Esophagus squamous epithelium (tissue), 5 donors: ENCODE measurements around the gene SEC16B. TPM values are rescaled to one million over a fixed set of nuclear protein-coding genes. Genes with fewer than 3 reads are reported as not detected.

Experiments
- DNase-seq: peaks from one replicate; lab custom pipeline; 2025; lab: John Stamatoyannopoulos, UW
- H3K27ac ChIP-seq, 4 donors: fragments of 200-600 bp; sonication (generic); one replicate each; pipeline ENCODE4 v1.5.1; 2016 to 2019; ENCODE audit warnings: mild to moderate bottlenecking in 1 of 4
- H3K27me3 ChIP-seq, 4 donors: fragments of 200-600 bp; sonication (generic); 1 replicate in 3 of 4; 2 replicates in 1 of 4; pipeline versions ENCODE4 v1.5.1 to v1.6.0; 2017 to 2021; ENCODE audit warnings: antibody characterized with exemption in 1 of 4
- H3K36me3 ChIP-seq, 3 donors: fragments of 200-600 bp; sonication (generic); one replicate each; pipeline ENCODE4 v1.5.1; 2016 to 2019
- H3K4me1 ChIP-seq, 3 donors: fragments of 200-600 bp; sonication (generic); one replicate each; pipeline ENCODE4 v1.5.1; 2017 to 2019
- H3K4me3 ChIP-seq, 4 donors: fragments of 200-600 bp; sonication (generic); 1 replicate in 3 of 4; 2 replicates in 1 of 4; pipeline ENCODE4 v1.5.1; 2016 to 2019; ENCODE audit warnings: mild to moderate bottlenecking in 2 of 4, moderate library complexity in 1 of 4
- H3K9me3 ChIP-seq, 3 donors: fragments of 200-600 bp; sonication (generic); one replicate each; pipeline ENCODE4 v1.5.1; 2016 to 2019
- CTCF ChIP-seq, 6 experiments: fragments of 450-650 bp in 4 of 6; fragments of 200-600 bp in 2 of 6; sonication (generic) in 2 of 6; IDR thresholded peaks; one replicate each; pipeline ENCODE4 v1.5.1; 2016 to 2019; ENCODE audit warnings: antibody characterized with exemption in 6 of 6, mild to moderate bottlenecking in 4 of 6, moderate library complexity in 4 of 6
- POLR2A ChIP-seq, 4 donors: fragments of 450-650 bp; IDR thresholded peaks; one replicate each; pipeline ENCODE4 v1.6.1; 2017; ENCODE audit warnings: antibody characterized with exemption in 4 of 4, mild to moderate bottlenecking in 4 of 4, moderate library complexity in 3 of 4
- WGBS, 2 donors: methylation state at CpG; one replicate each; pipeline ENCODE4 v1.1.5; 2018; 5-methylcytosine and 5-hydroxymethylcytosine counted together
- intact Hi-C: fragments of 100-400 bp; cut with DNase I; formaldehyde crosslinking; loops from one replicate; pipeline ENCODE4 v1.15.0; 2022
- total RNA-seq, 4 donors: library from RNA; depleted of rRNA; stranded (reverse); fragments of >200 nt; gene quantifications; one replicate each; pipeline ENCODE4 v1.1.0, GENCODE V29; 2016
- donor health status: DM: yes; HTN: yes; CAD: no.

Gene SEC16B
- total RNA-seq, 4 donors from 2014 or later, result 0.61 to 2.1 (median 1.3) TPM

- Histone ChIP-seq H3K27ac (no peak overlapping the region), H3K4me1 (no peaks in the 10 kb centered on the region), H3K27me3 (no peaks in the 10 kb centered on the region), H3K9me3 (no peaks in the 10 kb centered on the region), H3K36me3 (peaks cover 0 to 55% (median 4%) of the 10 kb centered on the region in 3 donors), H3K4me3 (no peak overlapping the region)
- peak in 2 of 6 experiments; percentile 14 to 48 for TF ChIP-seq CTCF (IDR thresholded peaks at IDR 0.05)
- no peak for TF ChIP-seq POLR2A (IDR thresholded peaks at IDR 0.05)
- DNase-seq, result no peak
- WGBS, 2 donors, result 54 to 64% methylated on average over 5 of the region's 5 CpGs
- intact Hi-C loops, result no loop called here
Measured at GRCh38 chr1:177959811-177960515, 9.9 kb downstream of the SEC16B start.

- 90 to 94% methylated on average over 4 to 7 of the region's 7 CpGs for WGBS, 2 donors
- TF ChIP-seq CTCF (IDR thresholded peaks at IDR 0.05) (no peak), POLR2A (IDR thresholded peaks at IDR 0.05) (no peak)
- Histone ChIP-seq H3K36me3 (peaks cover 0 to 50% (median 0%) of the 10 kb centered on the region in 3 donors), H3K27me3 (no peaks in the 10 kb centered on the region), H3K9me3 (no peaks in the 10 kb centered on the region), H3K4me3 (no peak overlapping the region), H3K27ac (no peak overlapping the region), H3K4me1 (no peaks in the 10 kb centered on the region)
- DNase-seq, result no peak
- intact Hi-C loops, result no loop called here
Measured at GRCh38 chr1:177958092-177958491, 11.8 kb downstream of the SEC16B start.

- Histone ChIP-seq H3K36me3 (peaks cover 0 to 18% (median 0%) of the 10 kb centered on the region in 3 donors), H3K4me3 (no peak overlapping the region), H3K9me3 (no peaks in the 10 kb centered on the region), H3K4me1 (no peaks in the 10 kb centered on the region), H3K27me3 (no peaks in the 10 kb centered on the region), H3K27ac (no peak overlapping the region)
- WGBS, 2 donors, result 71 to 84% methylated on average over 2 of the region's 2 CpGs
- no peak for TF ChIP-seq CTCF (IDR thresholded peaks at IDR 0.05)
- no peak for TF ChIP-seq POLR2A (IDR thresholded peaks at IDR 0.05)
- DNase-seq, result no peak
- intact Hi-C loops, result no loop called here
Measured at GRCh38 chr1:177954076-177954475, 15.8 kb downstream of the SEC16B start.

GRCh38 chr1:177953549-177953948 lies 16.3 kb downstream of the SEC16B start:
- WGBS, 2 donors, result 79 to 80% methylated on average over 6 of the region's 6 CpGs
- H3K27ac ChIP-seq, result no peak overlapping the region
- no peak overlapping the region for H3K4me3 ChIP-seq
- peaks cover 0 to 18% (median 0%) of the 10 kb centered on the region in 3 donors for H3K36me3 ChIP-seq
- DNase-seq, result no peak
- intact Hi-C loops, result no loop called here
- H3K9me3 ChIP-seq, result no peaks in the 10 kb centered on the region
- TF ChIP-seq POLR2A (IDR thresholded peaks at IDR 0.05), result no peak
- no peak for TF ChIP-seq CTCF (IDR thresholded peaks at IDR 0.05)
- peaks cover 0 to 2% (median 0%) of the 10 kb centered on the region in 3 donors for H3K4me1 ChIP-seq
- H3K27me3 ChIP-seq, result no peaks in the 10 kb centered on the region

GRCh38 chr1:177952691-177953090 lies 17.2 kb downstream of the SEC16B start:
- no peak for TF ChIP-seq CTCF (IDR thresholded peaks at IDR 0.05)
- no peak for TF ChIP-seq POLR2A (IDR thresholded peaks at IDR 0.05)
- no peak overlapping the region for H3K4me3 ChIP-seq
- no peaks in the 10 kb centered on the region for H3K9me3 ChIP-seq
- peaks cover 0 to 7% (median 0%) of the 10 kb centered on the region in 3 donors for H3K4me1 ChIP-seq
- 89 to 91% methylated on average over 8 to 9 of the region's 9 CpGs for WGBS, 2 donors
- DNase-seq, result no peak
- H3K27ac ChIP-seq, result no peak overlapping the region
- no peaks in the 10 kb centered on the region for H3K27me3 ChIP-seq
- intact Hi-C loops, result no loop called here
- peaks cover 0 to 13% (median 0%) of the 10 kb centered on the region in 3 donors for H3K36me3 ChIP-seq
